ENCODE measurements around the gene HECTD4. TPM values are rescaled to one million over a fixed set of nuclear protein-coding genes. Genes with fewer than 3 reads are reported as not detected.

HECTD4 gene
- total and polyA plus RNA-seq, 2 donors (not counting 1 experiment from before 2014, with no cell fraction given): 46.4 to 92.2 TPM

DNA sequence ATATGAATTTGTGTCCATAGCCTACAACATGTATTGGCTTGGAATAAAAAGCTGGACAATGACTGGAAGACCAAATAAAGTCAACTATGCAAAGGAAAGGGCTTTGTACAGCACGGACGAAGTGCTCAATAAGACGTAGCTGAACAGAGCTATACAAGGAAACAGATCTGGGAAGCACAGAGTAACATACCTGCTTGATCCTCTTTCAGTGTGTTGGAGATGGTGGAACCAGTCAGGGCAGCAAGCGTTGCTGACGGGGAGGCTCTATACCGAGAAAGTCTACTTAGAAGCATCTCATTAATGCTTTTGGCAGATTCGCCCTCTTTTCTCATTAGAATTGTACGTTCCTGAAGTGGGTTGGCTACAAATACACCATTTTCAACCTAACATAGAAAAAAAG is 99.3 kb downstream of the HECTD4 start:
- no peak overlapping the region for H3K4me3 ChIP-seq (ENCODE audit: control extremely low read depth in 1 of 5, extremely low read depth in 1 of 5, insufficient read depth in 1 of 5, low read depth in 2 of 5, low read length in 4 of 5)
- H3K36me3 ChIP-seq (replicated peaks in 1 of 2; ENCODE audit: control extremely low read depth in 1 of 2, control insufficient read depth in 1 of 2, extremely low read depth in 1 of 2, insufficient read depth in 2 of 2, low read length in 1 of 2): peaks cover 4 to 22% of the 10 kb centered on the region in 2 experiments
- H3K27me3 ChIP-seq (replicated peaks in 1 of 4; ENCODE audit: control extremely low read depth in 1 of 4, control insufficient read depth in 3 of 4, insufficient read depth in 4 of 4, low read length in 3 of 4): no peaks in the 10 kb centered on the region
- Mint-ChIP-seq H3K27ac (peak overlapping the region; percentile 0), H3K4me1 (no peaks in the 10 kb centered on the region), H3K9me3 (ENCODE audit: insufficient read depth) (no peaks in the 10 kb centered on the region), H3K27me3 (no peaks in the 10 kb centered on the region), H3K4me3 (no peak overlapping the region)
- no peak overlapping the region for H2AFZ ChIP-seq (ENCODE audit: insufficient read depth, low read depth, low read length, poor library complexity, severe bottlenecking)
- intact Hi-C loops (cut with micrococcal nuclease): no loop called here
- no peak overlapping the region for H3K27ac ChIP-seq (ENCODE audit: low read length in 2 of 2)
- H3K4me2 ChIP-seq (replicated peaks; ENCODE audit: low read depth, low read length, poor library complexity, severe bottlenecking): no peak overlapping the region
- no peak overlapping the region for H3K9ac ChIP-seq (ENCODE audit: low read length)
- H3K79me2 ChIP-seq (ENCODE audit: control insufficient read depth, insufficient read depth, low read length): peaks cover 9% of the 10 kb centered on the region
- DNase-seq: no peak
- no peaks in the 10 kb centered on the region for H3K4me1 ChIP-seq (ENCODE audit: control insufficient read depth in 2 of 2, insufficient read depth in 2 of 2, low read length in 2 of 2)
- POLR2A ChIA-PET: no interaction called here
- WGBS (ENCODE audit: insufficient coverage): 100% methylated on average over 5 of the region's 8 CpGs
- no peaks in the 10 kb centered on the region for H3K9me3 ChIP-seq (ENCODE audit: control extremely low read depth in 1 of 3, control insufficient read depth in 2 of 3, insufficient read depth in 1 of 3, low read length in 2 of 3)
- no peak for TF ChIP-seq EZH2 (IDR thresholded peaks at IDR 0.05; ENCODE audit: borderline replicate concordance, insufficient read depth, low read depth, low read length, poor library complexity, severe bottlenecking)
- TF ChIP-seq, protein P1, sequence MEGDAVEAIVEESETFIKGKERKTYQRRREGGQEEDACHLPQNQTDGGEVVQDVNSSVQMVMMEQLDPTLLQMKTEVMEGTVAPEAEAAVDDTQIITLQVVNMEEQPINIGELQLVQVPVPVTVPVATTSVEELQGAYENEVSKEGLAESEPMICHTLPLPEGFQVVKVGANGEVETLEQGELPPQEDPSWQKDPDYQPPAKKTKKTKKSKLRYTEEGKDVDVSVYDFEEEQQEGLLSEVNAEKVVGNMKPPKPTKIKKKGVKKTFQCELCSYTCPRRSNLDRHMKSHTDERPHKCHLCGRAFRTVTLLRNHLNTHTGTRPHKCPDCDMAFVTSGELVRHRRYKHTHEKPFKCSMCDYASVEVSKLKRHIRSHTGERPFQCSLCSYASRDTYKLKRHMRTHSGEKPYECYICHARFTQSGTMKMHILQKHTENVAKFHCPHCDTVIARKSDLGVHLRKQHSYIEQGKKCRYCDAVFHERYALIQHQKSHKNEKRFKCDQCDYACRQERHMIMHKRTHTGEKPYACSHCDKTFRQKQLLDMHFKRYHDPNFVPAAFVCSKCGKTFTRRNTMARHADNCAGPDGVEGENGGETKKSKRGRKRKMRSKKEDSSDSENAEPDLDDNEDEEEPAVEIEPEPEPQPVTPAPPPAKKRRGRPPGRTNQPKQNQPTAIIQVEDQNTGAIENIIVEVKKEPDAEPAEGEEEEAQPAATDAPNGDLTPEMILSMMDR (IDR thresholded peaks at IDR 0.05): no peak
- CTCF ChIA-PET: interaction anchor here (0.5 kb wide), 1 partner anchor 65 kb away, joined by 3 read pairs; no protein-coding TSS in a partner anchor
- peaks cover 12% of the 10 kb centered on the region for H4K20me1 ChIP-seq (ENCODE audit: control insufficient read depth, insufficient read depth, low read length, poor library complexity, severe bottlenecking)
- no peak for ATAC-seq (ENCODE audit: low read depth)

DNA sequence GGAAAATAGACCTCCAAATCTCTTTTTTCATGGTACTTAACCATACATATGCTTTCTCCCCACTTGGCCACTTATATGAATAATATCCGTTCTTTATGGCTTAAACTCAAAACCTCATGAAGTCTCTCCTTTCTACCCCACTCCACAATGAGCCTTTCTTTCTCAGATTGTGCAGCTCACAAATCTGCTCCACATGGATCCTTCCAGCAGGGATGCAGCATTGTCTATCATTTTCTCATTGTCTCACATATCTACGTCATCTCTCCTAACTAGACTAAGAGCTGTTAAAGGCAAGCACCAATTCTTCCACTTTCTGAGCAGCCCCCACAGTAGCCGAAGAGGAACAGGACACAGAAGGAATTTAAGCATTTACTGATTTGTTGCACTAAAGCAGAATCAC is 106.4 kb downstream of the HECTD4 start:
- H3K27ac Mint-ChIP-seq: no peak overlapping the region
- no peak overlapping the region for H3K4me3 Mint-ChIP-seq
- H3K27me3 Mint-ChIP-seq: no peaks in the 10 kb centered on the region
- H3K36me3 ChIP-seq (replicated peaks in 1 of 2; ENCODE audit: control extremely low read depth in 1 of 2, control insufficient read depth in 1 of 2, extremely low read depth in 1 of 2, insufficient read depth in 2 of 2, low read length in 1 of 2): peaks cover 2 to 54% of the 10 kb centered on the region in 2 experiments
- no peak overlapping the region for H3K27ac ChIP-seq (ENCODE audit: low read length in 2 of 2)
- intact Hi-C loops (cut with micrococcal nuclease): no loop called here
- ChIA-PET CTCF (interaction anchor here (1.6 kb wide), 1 partner anchor 9 kb away, joined by 4 read pairs; no protein-coding TSS in a partner anchor), POLR2A (no interaction called here)
- ATAC-seq (ENCODE audit: low read depth): no peak
- WGBS (ENCODE audit: insufficient coverage): 100% methylated on average over 2 of the region's 3 CpGs
- no peak overlapping the region for H3K9ac ChIP-seq (ENCODE audit: low read length)
- H3K9me3 Mint-ChIP-seq (ENCODE audit: insufficient read depth): no peaks in the 10 kb centered on the region
- H3K4me2 ChIP-seq (replicated peaks; ENCODE audit: low read depth, low read length, poor library complexity, severe bottlenecking): no peak overlapping the region
- H3K4me1 Mint-ChIP-seq: no peaks in the 10 kb centered on the region
- H3K4me1 ChIP-seq (ENCODE audit: control insufficient read depth in 2 of 2, insufficient read depth in 2 of 2, low read length in 2 of 2): no peaks in the 10 kb centered on the region
- H2AFZ ChIP-seq (ENCODE audit: insufficient read depth, low read depth, low read length, poor library complexity, severe bottlenecking): no peak overlapping the region
- H3K4me3 ChIP-seq (ENCODE audit: control extremely low read depth in 1 of 5, extremely low read depth in 1 of 5, insufficient read depth in 1 of 5, low read depth in 2 of 5, low read length in 4 of 5): no peak overlapping the region
- H3K27me3 ChIP-seq (replicated peaks in 1 of 4; ENCODE audit: control extremely low read depth in 1 of 4, control insufficient read depth in 3 of 4, insufficient read depth in 4 of 4, low read length in 3 of 4): no peaks in the 10 kb centered on the region
- H3K9me3 ChIP-seq (ENCODE audit: control extremely low read depth in 1 of 3, control insufficient read depth in 2 of 3, insufficient read depth in 1 of 3, low read length in 2 of 3): no peaks in the 10 kb centered on the region
- H4K20me1 ChIP-seq (ENCODE audit: control insufficient read depth, insufficient read depth, low read length, poor library complexity, severe bottlenecking): no peaks in the 10 kb centered on the region
- no peak for DNase-seq
- no peaks in the 10 kb centered on the region for H3K79me2 ChIP-seq (ENCODE audit: control insufficient read depth, insufficient read depth, low read length)
- TF ChIP-seq, protein P1 (IDR thresholded peaks at IDR 0.05): no peak
- no peak for TF ChIP-seq EZH2 (IDR thresholded peaks at IDR 0.05; ENCODE audit: borderline replicate concordance, insufficient read depth, low read depth, low read length, poor library complexity, severe bottlenecking)

Data from B cell (primary cell).